Skeletal muscle tissue (tissue), 4 donors: ENCODE data around the gene GRIN3B. TPM values are rescaled to one million over a fixed set of nuclear protein-coding genes. Genes with fewer than 3 reads are reported as not detected.

Experiments
- H3K27ac ChIP-seq: one replicate; pipeline ENCODE4 v1.7.0; 2013; ENCODE audit warnings: mild to moderate bottlenecking, low read depth, low read length, inconsistent platforms
- H3K27me3 ChIP-seq, 3 donors: one replicate each; pipeline ENCODE4 v1.7.0; 2013; ENCODE audit warnings: low read length in 3 of 3; ENCODE audit not compliant: control insufficient read depth in 3 of 3, insufficient read depth in 3 of 3
- H3K36me3 ChIP-seq, 3 donors: one replicate each; pipeline ENCODE4 v1.7.0; 2013; ENCODE audit warnings: low read length in 3 of 3; ENCODE audit not compliant: control insufficient read depth in 3 of 3, insufficient read depth in 3 of 3
- H3K4me1 ChIP-seq, 3 donors: one replicate each; pipeline ENCODE4 v1.7.0; 2013; ENCODE audit warnings: low read length in 3 of 3, mild to moderate bottlenecking in 3 of 3; ENCODE audit not compliant: control insufficient read depth in 3 of 3, insufficient read depth in 3 of 3
- H3K4me3 ChIP-seq, 3 donors: one replicate each; pipeline ENCODE4 v1.7.0; 2013; ENCODE audit warnings: low read length in 3 of 3
- H3K9ac ChIP-seq, 3 donors: one replicate each; pipeline ENCODE4 v1.7.0; 2013; ENCODE audit warnings: low read length in 3 of 3, mild to moderate bottlenecking in 3 of 3, moderate library complexity in 2 of 3, low read depth in 1 of 3
- H3K9me3 ChIP-seq, 3 donors: one replicate each; pipeline ENCODE4 v1.7.0; 2013; ENCODE audit warnings: low read length in 3 of 3; ENCODE audit not compliant: control insufficient read depth in 3 of 3
- total RNA-seq: library from RNA; depleted of rRNA; stranded (reverse); fragments of >200 nt; gene quantifications from one replicate; pipeline ENCODE4 v1.2.3, GENCODE V29; 2014
- donor health status: Osteomylitis.

GRIN3B gene
- total RNA-seq, 1 donor from 2014 or later: not detected

DNA sequence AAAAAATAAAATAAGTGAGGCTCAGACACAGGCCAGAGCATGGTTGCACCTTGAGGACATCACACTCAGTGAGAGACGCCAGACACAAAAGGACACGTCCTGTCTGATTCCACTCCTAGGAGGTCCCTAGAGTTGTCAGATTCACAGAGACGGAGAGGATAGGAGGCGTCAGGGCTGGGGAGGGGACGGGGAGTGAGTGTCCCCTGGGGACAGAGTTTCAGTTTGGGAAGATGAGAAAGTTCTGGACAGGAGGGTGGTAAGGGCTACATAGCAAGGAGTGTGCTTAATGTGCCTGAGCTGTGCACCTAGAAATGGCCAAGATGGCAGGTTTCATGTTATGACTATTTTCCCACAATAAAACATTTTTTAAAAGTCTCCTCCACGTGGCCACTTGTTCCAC is 2.2 kb upstream of the GRIN3B start:
- Histone ChIP-seq H3K9me3 (no peaks in the 10 kb centered on the region), H3K4me3 (no peak overlapping the region), H3K27ac (no peak overlapping the region), H3K4me1 (peaks cover 0 to 16% (median 10%) of the 10 kb centered on the region in 3 donors), H3K9ac (no peak overlapping the region), H3K36me3 (peaks cover 0 to 3% (median 1%) of the 10 kb centered on the region in 3 donors), H3K27me3 (peaks cover 51 to 67% (median 67%) of the 10 kb centered on the region in 3 donors)

DNA sequence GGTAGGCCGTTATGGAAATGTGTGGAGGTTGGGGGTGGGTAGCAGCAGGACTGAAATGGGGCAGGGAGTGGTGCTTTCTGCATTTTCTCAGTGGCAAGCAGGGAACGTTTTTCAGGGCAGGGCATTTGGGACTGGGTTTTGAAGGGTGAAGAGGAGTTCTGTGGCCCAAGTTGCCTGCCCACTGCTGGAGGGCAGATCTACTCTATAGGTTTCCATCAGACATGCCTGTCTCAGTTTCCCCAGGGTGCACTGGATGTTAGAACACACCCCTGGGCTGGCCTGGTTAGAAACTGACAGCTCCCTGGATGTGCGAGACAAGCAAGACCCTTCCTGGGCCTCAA is 870 bp upstream of the GRIN3B start:
- H3K27me3 ChIP-seq: peaks cover 61 to 79% (median 77%) of the 10 kb centered on the region in 3 donors
- H3K36me3 ChIP-seq: no peaks in the 10 kb centered on the region
- H3K4me1 ChIP-seq: peaks cover 0 to 16% (median 10%) of the 10 kb centered on the region in 3 donors
- no peak overlapping the region for H3K9ac ChIP-seq
- no peaks in the 10 kb centered on the region for H3K9me3 ChIP-seq
- no peak overlapping the region for H3K4me3 ChIP-seq
- H3K27ac ChIP-seq: no peak overlapping the region

DNA sequence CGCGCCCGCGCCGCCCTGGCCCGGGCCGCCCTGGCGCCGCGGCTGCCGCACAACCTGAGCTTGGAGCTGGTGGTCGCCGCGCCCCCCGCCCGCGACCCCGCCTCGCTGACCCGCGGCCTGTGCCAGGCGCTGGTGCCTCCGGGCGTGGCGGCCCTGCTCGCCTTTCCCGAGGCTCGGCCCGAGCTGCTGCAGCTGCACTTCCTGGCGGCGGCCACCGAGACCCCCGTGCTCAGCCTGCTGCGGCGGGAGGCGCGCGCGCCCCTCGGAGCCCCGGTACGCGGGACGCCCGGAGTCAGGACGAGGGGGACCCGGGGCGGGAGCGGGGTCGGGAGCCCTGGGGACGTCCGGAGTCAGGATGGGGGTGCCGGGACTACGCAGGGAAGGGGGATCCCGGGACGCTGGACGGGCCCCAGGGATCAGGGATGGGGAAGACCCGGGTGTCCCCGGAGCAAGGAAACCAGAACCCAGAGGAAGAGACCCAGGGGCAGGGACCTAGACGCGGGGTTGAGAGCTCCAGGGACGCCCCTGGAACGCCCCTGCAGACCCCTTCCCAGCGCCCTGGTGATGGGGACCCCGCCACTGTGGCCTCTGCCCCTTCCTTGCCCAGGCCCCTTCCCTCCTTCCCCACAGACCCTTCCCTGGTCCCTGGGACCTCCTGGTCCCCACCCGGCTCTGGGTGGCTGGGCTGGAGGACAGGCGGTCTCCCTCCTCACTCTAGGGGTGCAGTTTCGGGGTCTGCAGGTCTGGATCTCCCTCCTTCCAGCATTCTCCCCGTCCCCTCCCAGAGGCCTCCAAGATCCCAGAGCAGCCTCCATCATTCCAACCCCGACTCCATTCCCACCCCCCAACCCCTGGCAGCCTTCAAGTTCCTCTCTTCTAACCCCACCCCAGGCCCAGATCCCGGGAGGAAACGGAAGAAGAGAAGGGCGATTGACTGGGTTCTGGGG is 645 bp downstream of the GRIN3B start:
- Histone ChIP-seq H3K9ac (no peak overlapping the region), H3K36me3 (no peaks in the 10 kb centered on the region), H3K27ac (no peak overlapping the region), H3K4me3 (no peak overlapping the region), H3K27me3 (peaks cover 52 to 72% (median 69%) of the 10 kb centered on the region in 3 donors), H3K9me3 (no peaks in the 10 kb centered on the region), H3K4me1 (peaks cover 0 to 11% (median 7%) of the 10 kb centered on the region in 3 donors)

DNA sequence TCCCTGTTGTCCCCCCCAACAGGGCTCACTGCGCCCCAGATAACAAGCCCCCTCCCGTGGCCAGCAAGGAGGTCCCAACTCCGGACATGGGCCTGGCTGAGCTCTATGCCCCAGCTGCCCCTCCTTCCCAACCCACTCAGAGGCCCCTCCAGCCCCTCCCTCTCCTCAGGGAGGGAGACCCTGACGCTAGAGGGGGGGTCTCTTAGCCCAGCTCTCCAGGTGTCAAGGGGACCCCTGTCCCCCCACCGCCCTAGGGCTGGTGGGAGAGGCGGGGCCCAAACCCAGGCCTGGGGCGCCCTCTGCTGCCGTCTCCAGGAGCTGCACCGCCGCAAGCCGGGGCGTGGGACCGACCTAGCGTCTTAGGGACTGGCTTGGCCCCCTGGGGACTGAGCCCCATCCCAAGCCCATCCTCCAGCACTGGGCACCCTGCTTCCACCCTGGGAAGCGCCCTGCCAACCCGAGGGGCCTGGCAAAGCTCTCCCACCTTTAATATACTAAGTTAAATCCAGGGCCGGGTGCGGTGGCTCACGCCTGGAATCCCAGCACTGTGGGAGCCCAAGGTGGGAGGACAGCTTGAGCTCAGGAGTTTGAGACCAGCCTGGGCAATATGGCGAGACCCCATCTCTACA is 1.4 kb downstream of the GRIN3B start:
- Histone ChIP-seq H3K27me3 (peaks cover 45 to 64% (median 61%) of the 10 kb centered on the region in 3 donors), H3K4me3 (no peak overlapping the region)

DNA sequence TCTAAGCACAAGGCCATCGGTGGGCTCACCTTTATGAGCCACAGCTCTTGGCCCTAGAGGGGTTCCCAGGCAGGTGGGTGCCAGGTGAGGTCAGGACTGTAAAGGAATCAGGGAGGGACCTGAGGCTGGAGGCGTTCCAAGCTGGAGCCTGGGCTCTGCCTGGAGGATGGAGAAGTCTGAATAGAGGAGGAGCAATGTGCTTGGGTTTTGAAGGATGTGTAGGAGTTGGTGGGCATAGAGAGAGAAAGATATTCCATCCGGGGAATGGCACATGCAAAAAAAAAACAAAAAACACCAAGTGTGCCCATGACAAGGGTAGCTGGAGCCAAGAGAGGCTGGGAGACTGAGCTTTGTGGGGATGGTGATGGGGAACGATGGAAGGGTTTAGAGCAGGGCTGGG is 2.4 kb downstream of the GRIN3B start:
- Histone ChIP-seq H3K4me1 (peaks cover 0 to 6% (median 0%) of the 10 kb centered on the region in 3 donors), H3K36me3 (no peaks in the 10 kb centered on the region), H3K27ac (no peak overlapping the region), H3K4me3 (no peak overlapping the region), H3K27me3 (peaks cover 38 to 56% (median 54%) of the 10 kb centered on the region in 3 donors), H3K9ac (no peak overlapping the region), H3K9me3 (no peaks in the 10 kb centered on the region)

More for the DNA sequence above, 1.4 kb downstream of the GRIN3B start:
- no peaks in the 10 kb centered on the region for H3K9me3 ChIP-seq
- H3K4me1 ChIP-seq: peaks cover 0 to 6% (median 0%) of the 10 kb centered on the region in 3 donors
- H3K36me3 ChIP-seq: no peaks in the 10 kb centered on the region
- no peak overlapping the region for H3K9ac ChIP-seq
- no peak overlapping the region for H3K27ac ChIP-seq

DNA sequence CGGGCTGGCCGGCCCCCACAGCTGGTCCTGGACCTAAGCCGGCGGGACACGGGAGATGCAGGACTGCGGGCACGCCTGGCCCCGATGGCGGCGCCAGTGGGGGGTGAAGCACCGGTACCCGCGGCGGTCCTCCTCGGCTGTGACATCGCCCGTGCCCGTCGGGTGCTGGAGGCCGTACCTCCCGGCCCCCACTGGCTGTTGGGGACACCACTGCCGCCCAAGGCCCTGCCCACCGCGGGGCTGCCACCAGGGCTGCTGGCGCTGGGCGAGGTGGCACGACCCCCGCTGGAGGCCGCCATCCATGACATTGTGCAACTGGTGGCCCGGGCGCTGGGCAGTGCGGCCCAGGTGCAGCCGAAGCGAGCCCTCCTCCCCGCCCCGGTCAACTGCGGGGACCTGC is 3.1 kb downstream of the GRIN3B start:
- no peak overlapping the region for H3K4me3 ChIP-seq
- H3K9ac ChIP-seq: no peak overlapping the region
- no peaks in the 10 kb centered on the region for H3K9me3 ChIP-seq
- peaks cover 0 to 6% (median 0%) of the 10 kb centered on the region in 3 donors for H3K4me1 ChIP-seq
- peaks cover 32 to 49% (median 47%) of the 10 kb centered on the region in 3 donors for H3K27me3 ChIP-seq
- H3K27ac ChIP-seq: no peak overlapping the region
- no peaks in the 10 kb centered on the region for H3K36me3 ChIP-seq

DNA sequence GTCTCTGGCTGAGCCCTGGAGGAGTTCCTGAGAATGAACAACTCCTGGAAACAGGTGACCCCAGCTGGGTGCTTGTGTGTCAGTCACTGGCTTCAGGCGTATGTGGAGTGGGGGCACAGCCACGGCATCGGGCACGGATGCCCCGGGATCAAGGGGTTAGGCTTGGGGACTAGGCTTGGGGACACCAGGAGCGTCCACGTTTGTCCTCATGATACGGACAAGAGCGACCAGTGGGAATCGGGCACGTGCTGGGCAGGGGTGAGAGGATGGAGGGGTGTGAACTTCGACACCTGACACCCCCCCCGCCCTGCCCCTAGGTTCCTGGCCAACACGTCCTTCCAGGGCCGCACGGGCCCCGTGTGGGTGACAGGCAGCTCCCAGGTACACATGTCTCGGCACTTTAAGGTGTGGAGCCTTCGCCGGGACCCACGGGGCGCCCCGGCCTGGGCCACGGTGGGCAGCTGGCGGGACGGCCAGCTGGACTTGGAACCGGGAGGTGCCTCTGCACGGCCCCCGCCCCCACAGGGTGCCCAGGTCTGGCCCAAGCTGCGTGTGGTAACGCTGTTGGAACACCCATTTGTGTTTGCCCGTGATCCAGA is 4.1 kb downstream of the GRIN3B start:
- no peak overlapping the region for H3K27ac ChIP-seq
- H3K36me3 ChIP-seq: peaks cover 0 to 2% (median 0%) of the 10 kb centered on the region in 3 donors
- no peaks in the 10 kb centered on the region for H3K9me3 ChIP-seq
- H3K9ac ChIP-seq: no peak overlapping the region
- no peak overlapping the region for H3K4me3 ChIP-seq
- peaks cover 23 to 39% (median 38%) of the 10 kb centered on the region in 3 donors for H3K27me3 ChIP-seq
- H3K4me1 ChIP-seq: peaks cover 0 to 6% (median 0%) of the 10 kb centered on the region in 3 donors

DNA sequence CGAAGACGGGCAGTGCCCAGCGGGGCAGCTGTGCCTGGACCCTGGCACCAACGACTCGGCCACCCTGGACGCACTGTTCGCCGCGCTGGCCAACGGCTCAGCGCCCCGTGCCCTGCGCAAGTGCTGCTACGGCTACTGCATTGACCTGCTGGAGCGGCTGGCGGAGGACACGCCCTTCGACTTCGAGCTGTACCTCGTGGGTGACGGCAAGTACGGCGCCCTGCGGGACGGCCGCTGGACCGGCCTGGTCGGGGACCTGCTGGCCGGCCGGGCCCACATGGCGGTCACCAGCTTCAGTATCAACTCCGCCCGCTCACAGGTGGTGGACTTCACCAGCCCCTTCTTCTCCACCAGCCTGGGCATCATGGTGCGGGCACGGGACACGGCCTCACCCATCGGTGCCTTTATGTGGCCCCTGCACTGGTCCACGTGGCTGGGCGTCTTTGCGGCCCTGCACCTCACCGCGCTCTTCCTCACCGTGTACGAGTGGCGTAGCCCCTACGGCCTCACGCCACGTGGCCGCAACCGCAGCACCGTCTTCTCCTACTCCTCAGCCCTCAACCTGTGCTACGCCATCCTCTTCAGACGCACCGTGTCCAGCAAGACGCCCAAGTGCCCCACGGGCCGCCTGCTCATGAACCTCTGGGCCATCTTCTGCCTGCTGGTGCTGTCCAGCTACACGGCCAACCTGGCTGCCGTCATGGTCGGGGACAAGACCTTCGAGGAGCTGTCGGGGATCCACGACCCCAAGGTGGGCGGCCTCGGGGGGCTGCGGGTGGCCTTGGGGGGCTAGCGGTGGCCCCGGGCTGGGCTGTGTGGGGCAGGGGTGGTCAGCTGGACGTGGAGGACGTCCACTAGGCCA is 4.8 kb downstream of the GRIN3B start:
- H3K9me3 ChIP-seq: no peaks in the 10 kb centered on the region
- H3K9ac ChIP-seq: no peak overlapping the region
- peaks cover 0 to 6% (median 0%) of the 10 kb centered on the region in 3 donors for H3K4me1 ChIP-seq
- peaks cover 20 to 36% (median 35%) of the 10 kb centered on the region in 3 donors for H3K27me3 ChIP-seq
- H3K4me3 ChIP-seq: no peak overlapping the region
- H3K36me3 ChIP-seq: peaks cover 0 to 7% (median 3%) of the 10 kb centered on the region in 3 donors
- H3K27ac ChIP-seq: no peak overlapping the region

DNA sequence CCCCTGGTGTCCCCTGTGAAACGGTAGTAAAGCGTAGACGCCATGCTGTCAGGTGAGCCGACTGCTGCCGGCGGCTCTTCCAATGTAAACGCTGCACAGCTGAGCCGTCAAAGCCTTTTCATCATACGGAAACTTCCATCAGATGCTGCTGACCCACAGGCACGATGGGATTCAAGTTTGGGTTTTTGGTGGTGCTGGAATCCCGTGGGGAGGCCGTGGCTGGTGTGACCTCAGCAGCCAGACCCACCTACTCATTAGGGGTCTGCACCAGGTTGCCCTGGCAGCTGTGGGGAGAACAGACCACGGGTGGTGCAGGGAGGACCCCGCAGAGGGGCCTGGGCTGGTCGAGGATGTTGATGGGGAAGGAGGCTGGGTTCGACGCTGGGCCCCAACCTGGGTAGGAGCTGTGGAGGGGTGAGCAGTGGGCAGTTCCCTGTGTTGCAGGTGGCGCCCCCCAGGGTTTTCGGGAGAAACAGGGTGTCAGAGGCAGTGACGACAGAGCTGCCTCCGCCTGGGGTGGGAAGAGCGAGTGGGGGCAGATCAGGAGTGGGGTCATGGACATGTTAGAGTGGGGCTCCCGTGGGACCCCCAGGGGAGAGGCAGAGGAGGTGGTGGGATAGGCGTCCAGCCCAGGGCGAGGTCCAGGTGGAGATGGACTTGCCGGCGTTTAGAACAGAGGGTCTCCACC is 6.6 kb downstream of the GRIN3B start:
- H3K9ac ChIP-seq: no peak overlapping the region
- H3K9me3 ChIP-seq: no peaks in the 10 kb centered on the region
- H3K27me3 ChIP-seq: peaks cover 14 to 23% (median 18%) of the 10 kb centered on the region in 3 donors
- H3K4me1 ChIP-seq: no peaks in the 10 kb centered on the region
- H3K27ac ChIP-seq: no peak overlapping the region
- H3K36me3 ChIP-seq: peaks cover 3 to 19% (median 9%) of the 10 kb centered on the region in 3 donors
- H3K4me3 ChIP-seq: no peak overlapping the region
